Activated CD8-positive, alpha-beta memory T cell treated with anti-CD3 and anti-CD28 coated beads for 4 hours (primary cell): ENCODE measurements around the gene C16orf82.

Experiments
- DNase-seq, 2 donors: peaks; one replicate each; pipeline ENCODE4 v3.0.0-alpha.2; 2020; ENCODE audit warnings: low read depth in 2 of 2

C16orf82 gene

DNA sequence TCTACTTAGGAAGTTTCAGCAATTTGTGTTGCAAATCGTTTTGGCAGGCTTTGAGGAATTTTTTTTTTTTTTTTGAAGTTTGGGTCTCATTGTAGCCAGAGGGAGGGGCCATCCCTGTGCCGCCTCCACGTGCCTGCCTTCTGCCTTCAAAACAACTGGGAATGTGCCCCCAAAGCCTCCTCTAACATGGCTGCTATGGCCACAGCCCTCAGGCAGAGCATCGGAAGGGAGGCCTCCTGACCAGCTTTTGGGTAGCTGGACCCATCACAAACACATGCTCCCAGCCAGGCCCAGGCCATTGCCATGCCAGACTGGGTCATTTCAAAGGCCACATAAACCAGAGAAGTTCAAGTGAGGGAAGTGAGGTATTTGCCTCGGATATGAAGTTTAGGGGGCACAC lies 21.5 kb downstream of the C16orf82 start:
- DNase-seq, result no peak

DNA sequence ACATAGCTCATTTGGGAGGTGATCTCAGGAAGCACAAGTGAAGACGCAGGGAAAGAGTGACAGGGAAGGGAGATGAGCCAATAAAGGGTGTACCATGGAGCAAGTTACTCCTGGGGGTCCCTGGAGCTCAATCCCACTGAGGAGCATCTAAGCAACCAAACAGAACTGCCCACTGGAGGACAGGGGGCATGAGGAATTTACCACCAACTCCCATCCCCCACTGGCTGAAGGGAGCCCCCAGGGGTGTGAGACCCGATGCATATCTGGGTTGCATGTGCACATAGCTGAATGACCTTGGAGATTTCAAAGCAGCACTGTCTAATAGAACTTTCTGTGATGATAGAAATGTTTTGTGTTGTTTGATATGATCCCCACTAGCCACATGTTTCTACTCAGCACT lies 29.6 kb downstream of the C16orf82 start:
- no peak for DNase-seq

DNA sequence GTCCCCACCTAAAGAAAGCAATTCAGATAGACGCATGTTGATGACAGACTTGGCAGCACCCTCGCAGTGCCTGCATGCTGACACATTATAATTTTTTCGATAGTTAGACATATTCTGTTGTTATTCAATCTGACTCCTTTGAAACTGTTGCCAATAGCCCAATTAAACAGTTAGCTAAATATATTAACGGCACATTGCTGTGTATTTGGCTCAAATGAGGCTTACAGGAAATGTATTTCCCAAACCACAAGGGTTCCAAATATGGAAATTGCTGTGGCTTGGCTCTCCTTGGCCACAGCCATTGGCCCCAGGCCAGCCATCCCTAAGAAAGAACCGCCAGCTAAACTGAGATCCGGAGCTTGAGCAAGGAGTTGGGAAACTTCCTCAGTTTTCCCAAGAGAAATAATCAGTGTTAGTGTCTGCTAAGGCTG lies 31.1 kb downstream of the C16orf82 start:
- DNase-seq, result no peak

DNA sequence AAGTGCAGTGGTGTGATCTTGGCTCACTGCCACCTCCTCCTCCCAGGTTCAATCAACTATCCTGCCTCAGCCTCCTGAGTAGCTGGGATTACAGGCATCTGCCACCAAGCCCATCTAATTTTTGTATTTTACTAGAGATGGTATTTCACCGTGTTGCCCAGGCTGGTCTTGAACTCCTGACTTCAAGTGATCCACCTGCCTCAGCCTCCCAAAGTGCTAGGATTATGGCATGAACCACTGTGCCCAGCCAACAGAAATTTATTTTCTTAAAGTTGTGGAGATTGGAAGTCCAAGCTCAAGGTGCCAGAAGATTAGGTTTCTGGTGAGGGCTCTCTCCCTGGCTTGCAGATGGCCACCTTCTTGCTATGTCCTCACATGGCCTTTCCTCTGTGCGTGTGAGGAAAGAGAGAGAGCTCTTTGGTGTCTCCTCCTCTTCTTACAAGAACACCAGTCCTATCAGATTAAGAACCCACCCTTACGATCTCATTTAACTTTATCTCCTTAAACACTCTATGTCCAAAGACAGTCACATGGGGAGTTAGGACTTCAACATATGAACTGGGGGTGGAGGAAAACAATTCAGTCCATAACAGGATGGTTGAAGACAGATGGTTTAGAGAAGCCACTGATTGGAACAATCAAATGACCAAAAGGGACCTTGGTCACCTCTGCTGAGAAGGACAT lies 31.8 kb downstream of the C16orf82 start:
- DNase-seq, result no peak

DNA sequence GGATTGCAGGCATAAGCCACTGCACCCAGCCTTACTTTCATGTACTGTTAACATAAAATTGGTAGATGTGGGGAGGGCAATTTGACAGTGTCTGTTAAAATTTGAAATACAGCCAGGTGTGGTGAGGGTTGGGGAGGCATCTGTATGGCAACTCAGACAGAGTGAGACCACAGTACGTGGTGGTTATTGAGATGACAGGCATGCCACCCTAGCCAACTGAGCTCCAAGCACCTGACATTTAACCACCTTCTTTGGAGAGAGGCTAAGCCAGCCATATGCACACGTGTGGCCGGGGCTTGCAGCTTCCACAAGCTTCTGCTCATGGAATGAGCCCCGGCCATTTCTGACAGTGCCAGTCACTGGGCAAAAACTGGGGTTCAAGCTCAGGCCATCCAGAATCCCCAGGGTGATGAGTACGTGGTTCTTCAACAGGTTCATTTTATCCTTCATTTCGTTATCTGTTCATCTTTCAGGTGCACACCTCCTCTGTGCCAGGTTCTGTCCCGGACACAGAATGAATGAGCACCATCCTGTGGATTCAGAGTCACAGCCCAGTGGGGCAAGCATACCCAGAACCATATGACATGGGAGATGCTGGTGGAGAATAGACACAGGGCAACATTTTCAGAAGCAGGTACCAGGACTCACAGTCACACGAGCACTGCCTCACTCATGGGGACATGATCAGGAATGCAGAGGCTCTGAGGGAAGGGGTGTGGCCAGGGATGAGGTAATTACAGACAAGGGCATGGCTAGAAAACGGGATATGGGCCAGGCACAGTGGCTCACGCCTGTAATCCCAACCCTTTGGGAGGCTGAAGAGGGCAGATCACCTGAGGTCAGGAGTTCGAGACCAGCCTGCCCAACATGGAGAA lies 36.2 kb downstream of the C16orf82 start:
- no peak for DNase-seq

- DNase-seq, result no peak
Observed at GRCh38 chr16:27103954-27104353, 37.2 kb downstream of the C16orf82 start.

- DNase-seq, result no peak
Observed at GRCh38 chr16:27106305-27106704, 39.6 kb downstream of the C16orf82 start.

GRCh38 chr16:27107185-27107592 lies 40.5 kb downstream of the C16orf82 start:
- DNase-seq, result no peak

- no peak for DNase-seq
Observed at GRCh38 chr16:27108051-27108770, 41.5 kb downstream of the C16orf82 start.

DNA sequence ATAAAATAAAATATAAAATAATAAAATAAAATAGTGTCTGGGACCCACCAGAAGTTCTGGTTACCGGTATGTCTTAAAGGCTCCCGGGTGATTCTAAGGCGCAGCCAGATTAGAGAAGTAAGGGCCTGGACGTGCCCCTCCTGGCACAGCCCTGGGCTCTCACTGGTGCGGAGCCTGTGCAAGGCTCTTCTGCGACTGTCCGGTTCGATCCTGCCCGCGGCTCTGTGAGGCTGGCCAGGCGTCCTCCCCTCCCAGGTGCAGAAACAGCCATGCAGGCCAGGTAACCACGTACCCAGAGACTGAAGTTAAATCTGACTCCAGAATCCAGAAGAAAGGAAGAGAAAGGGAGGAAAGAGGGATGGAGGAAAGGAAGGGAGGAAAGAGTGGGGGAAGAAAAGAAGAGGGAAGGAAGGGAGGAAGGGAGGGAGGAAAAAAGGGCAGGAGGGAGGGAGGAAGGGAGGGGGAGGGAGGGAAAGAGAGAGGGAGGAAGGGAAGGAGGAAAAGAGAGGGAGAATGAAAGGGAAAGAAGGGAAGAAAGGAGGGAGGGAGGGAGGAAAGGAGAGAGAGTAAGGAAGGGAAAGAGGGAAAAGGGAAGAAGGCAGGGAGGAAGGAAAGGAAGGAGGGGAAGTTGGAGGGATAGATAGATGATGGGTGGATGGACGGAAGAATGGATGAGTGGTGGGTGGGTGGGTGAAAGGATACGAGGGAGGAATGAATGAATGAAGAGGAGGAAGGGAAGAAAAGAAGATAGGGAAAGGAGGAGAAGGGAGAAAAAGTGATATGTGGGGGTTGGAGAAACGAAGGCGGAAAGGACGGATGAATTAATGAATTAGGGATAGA lies 42.3 kb downstream of the C16orf82 start:
- DNase-seq, result no peak

DNA sequence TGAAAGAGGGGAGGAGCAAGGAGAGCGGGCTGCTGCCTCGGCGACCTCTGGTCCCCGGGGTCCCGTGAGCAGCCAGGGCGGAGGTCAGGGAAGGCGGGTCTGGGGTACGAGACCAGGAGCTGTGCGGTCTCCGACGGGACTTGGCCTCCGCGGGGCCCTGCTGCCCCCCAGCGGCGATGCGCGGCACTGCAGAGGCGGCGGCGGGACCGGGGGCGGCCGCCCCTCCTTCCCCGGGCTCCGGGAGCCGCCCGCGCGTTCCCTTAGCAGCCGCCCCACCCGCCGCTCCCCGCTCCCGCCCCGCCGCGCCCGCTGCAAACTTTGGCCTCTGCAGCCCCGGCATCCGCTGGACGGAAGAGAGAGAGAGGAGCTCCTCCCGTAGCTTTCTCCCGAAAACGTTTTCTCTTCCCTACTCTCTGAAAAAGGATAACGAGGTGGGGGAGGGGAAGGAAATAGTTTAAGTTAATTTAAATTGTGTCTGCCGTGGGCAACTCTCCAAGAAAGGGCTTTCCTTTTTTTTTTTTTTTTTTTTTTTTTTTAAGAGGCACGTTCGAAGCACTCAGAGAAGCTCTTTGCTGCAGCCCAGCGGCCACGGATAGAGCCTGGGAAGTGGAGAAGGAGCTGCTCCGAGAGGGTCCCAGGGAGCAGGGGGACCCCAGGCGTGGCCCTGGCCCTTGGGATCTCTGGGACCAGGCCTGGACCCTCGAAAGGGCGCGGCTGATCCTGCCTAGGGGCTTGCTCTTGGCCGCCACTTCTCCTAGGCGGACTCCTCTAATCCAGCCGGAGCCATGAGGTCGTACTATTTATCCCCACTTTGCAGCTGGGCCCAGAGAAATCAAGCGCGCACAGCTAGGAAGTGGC lies 43.2 kb downstream of the C16orf82 start:
- DNase-seq, result peak; percentile 57 to 67

DNA sequence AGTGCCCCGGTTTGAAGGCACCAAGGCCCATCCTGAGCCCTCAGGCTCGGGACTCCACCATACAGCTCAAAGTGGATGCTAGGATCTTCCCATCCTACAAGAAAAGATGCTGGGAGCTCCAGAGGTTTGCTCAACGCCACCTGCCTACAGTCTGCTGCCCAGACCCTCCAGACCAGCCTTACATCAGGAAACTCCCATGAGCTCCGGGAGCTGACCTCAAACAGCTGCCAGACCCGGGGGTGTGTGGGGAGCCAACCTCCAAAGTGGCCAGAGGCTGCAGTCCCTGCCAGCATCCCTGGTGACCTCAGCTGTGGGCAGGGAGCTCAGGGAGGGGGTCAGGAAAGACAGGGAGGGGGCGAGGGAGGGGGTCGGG lies 43.8 kb downstream of the C16orf82 start:
- no peak for DNase-seq

DNA sequence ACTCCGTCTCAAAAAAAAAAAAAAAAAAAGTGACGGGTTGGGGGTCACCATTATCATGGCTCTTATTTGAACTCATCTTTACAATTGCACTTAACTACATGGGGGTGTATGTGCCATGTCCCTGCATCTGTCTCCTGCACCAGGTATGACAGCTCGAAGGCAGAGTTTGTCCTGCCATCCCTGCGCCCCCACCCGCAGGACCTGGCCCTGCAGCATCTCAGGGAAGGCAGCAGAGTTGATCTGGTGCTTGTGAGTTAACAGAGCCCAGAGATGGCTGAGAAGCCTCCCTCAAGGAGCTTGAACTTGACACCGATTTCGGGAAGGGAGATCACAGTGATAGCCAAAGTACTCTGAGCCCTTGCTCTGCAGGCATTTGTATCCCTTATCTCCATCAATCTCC lies 44.8 kb downstream of the C16orf82 start:
- DNase-seq, result no peak

DNA sequence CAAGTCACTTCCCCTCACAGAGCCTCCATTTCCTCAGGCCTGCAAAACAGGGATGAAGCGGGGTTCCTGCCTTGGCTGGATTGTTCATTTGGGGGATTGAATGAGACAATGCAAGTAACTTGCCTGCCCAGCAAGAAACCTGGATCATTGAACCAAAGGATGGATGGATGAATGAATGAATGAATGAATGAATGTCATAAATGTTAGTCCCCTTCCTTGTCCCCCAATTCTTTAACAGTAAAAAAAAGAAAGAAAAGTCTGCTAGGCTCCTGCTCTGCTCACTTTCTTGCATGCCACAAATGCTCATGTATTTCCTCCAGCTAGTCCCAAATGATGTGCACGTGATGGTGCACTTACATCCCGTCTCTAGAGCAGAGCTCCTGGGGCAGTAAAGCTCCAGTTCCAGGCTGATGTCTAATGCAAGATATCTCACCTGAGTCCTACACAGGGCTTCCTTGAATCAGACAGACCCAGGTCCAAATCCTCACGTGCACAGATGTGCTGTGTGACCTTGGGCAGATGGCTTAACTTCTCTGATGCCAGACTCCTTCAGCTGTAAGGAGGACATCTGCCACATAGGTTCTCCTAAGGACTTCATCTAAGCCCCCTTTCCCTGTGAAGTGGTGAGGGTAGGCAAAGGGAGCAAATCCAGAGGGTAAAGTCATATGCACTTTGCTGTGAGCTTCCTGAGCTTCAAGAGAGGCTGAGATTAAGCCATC lies 45.5 kb downstream of the C16orf82 start:
- no peak for DNase-seq

DNA sequence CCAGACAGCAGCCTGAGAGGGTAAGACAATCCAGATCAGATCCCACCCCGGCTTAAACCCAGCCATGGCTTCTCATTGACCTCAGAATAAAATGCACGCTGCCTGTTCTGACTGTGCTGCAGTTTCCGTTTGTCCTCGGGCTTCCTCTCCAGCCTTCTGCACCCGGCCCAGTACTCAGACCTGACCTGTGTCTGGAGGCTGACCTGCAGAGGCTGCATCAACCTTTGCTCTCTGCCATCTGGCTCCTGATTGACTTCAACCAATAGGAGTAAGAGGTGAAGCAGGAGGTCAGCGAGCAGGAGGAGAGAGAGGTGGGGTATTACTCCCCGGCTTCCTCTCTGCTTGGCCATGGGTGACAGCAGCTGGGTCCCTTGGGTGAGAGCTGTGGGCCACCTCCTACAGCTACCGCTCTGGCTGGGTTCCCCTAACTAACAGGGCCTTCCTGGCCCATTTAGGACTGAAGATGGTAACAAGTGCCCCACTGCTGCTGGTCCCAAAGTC lies 46.7 kb downstream of the C16orf82 start:
- no peak for DNase-seq

DNA sequence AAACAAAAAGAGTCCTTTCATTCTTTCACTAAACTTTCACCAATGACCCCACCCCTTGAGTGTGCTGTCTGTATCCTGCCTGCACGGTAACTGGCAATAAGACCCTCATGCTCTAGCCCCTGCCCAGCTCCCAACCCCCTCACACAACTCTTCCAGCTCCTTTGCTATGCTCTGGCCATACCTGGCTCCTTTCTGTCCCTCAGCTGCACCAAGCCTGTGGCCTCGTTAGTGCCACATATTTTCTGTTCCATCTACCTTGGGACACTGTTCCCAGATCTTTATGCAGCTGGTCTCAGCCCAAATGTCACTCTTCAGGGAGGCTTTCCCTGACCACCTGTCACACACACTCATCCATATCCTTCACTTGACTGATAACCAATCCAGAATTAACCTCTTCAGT lies 47.3 kb downstream of the C16orf82 start:
- DNase-seq, result no peak

DNA sequence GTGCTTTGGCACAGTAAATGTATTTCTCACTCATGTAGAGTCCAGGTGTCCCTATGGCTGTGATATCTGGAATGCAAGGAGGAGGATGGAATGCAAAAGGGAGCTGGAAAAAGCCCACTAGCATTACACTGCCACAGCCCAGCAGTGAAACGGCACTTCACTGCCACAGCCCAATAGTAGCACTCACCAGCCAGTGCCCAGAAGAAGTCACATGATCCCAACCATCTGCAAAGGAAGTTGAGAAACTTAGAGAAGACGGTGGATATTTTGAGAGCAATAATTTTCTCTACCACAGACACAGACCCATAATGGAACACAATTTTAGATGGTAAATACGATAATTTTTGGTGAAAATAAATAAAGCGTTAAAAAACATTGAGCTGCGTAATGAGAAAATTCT lies 51.8 kb downstream of the C16orf82 start:
- no peak for DNase-seq
